MV-4-11 (cell line): ENCODE results near the gene SLC7A5.
"Not testable (repeated sequence)": the region's sequence is repeated elsewhere in the genome, so short reads cannot be mapped to it uniquely, and the experiment has no call there.

ENCODE experiments used
- DNase-seq: peaks from one replicate; lab custom pipeline; 2025; lab: John Stamatoyannopoulos, UW

Gene SLC7A5

DNA sequence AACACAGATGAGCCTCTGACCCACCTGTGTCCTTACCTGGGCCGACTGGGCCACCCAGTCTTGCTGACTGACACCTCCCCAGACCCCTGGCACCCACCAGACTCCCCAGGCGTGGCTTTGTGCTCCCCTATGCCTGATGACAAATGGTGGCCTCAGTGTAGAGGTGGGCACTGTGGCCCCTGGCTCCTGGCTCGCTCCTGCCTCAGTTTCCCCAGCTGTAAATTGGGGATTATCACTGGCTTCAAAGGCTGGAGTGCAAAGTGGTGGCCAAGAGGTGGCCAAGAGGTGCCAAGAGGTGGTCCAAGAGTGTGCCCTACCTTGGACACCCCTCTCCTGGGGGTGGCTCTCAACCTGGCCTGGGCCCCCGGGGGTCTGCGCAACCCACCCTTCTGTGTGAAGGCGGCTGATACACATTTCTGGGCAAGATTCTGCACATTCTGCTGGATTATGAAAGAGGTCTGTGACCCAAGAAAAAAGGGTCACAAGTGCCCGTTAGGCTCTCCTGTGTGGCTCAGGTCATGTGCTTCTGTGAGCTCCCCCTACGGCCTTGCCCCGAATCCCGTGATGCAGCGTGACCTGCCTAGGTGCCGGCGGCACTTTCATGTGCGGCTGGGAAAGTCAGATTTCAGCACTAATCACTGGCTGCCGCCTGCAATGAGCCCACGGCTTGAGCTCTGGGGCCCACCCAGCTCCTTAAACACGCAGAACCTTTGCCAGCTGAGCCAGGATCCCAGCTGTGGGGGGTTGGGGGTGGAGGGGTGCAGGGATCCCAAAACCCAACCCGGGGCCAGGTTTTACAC is 7.8 kb downstream of the SLC7A5 start:
- not testable (repeated sequence) for DNase-seq

DNA sequence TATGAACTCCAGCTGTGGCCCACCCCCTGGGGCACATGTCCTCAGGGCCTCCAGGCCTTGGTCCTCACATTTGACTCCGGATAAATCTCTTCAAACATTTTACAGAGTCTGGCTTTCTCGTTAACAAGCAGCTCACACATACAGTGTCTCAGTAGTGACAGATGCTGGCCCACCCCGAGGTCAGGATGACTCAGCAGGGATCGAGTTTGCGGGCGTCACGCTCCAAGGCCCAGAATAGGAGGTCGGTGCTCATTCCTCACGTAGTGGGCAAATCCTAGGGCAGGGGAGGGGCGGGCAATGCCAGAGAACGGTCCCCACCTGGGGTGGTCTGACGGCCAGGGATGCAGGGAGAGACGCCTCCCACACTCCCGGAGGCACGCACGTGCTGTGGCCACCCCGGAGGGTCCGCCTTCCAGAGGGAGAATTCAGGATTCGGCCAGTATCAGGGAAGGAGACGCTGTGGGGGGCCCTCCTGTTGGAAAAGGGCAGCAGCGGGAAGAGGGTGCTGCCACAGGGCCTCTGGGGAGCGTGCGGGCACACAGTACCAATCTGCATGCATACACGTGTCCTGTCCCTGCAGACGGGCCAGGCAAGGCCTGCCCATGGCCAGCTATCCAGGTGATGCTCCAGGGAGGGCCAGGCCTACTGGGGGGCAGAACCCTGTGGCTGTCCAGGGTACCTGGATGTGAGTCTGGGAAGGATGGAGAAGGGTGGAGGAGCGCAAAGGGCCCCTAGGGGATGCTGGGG is 8.6 kb downstream of the SLC7A5 start:
- peak; percentile 43 for DNase-seq

DNA sequence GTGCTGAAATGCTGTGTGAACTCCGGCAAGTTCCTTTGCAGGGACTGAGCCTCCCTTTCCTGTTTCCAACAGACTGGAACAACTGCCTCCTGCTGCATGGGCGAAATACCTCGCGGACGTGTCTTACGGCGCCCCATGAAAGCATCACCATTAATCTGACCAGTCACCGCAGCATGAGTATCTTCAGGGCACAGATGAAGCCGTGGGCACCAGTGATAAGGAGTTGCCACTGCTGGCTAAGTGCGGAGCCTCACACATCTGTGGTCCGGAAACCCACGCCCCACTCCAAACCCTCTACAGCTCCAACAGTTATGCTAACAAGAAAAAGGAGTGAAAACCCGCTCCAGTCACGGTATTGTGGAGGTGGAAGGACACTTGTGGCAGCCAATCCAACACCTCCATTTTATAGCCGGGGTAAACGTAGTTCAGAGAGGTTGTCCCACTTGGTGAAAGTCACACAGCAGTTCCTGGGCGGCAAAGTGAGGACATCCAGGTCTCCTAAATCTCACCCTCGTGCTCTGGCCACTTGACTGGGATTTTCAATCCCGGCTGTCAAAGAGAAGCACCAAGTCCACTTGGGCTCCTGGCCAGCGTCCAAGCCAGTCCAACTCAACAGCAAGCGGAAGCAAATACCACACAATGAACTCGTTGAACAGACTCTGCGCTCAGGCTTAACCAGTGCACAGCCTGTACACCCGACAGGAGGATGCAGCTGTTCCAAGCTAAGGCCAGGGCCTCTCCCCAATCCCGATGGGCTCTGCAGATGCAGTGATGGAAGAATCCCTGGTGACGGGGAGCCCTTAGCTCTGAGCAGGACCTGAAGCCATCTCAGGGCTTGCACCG is 10.9 kb downstream of the SLC7A5 start:
- DNase-seq: peak; percentile 36

DNA sequence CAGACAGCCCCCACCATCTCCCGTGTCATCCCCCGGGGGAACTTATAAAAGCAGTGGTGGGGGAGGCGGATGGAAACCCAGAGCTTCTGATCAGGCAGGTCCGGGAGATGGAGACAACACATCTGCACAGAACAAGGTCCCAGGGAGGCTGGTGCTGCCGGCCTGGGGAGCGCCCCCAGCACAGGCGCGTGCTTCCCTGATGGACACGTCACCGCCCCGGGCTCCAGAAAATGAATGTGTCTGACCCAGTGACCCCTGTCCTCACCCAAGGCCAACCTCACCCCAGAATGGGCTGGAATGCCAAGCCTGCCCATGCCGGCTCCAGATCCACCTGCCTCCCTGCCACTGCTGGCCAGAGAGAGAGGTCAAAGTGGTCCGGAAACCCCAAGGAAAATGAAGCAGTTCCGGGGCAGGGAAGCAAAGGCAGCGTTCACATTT is 12.5 kb downstream of the SLC7A5 start:
- no peak for DNase-seq

DNA sequence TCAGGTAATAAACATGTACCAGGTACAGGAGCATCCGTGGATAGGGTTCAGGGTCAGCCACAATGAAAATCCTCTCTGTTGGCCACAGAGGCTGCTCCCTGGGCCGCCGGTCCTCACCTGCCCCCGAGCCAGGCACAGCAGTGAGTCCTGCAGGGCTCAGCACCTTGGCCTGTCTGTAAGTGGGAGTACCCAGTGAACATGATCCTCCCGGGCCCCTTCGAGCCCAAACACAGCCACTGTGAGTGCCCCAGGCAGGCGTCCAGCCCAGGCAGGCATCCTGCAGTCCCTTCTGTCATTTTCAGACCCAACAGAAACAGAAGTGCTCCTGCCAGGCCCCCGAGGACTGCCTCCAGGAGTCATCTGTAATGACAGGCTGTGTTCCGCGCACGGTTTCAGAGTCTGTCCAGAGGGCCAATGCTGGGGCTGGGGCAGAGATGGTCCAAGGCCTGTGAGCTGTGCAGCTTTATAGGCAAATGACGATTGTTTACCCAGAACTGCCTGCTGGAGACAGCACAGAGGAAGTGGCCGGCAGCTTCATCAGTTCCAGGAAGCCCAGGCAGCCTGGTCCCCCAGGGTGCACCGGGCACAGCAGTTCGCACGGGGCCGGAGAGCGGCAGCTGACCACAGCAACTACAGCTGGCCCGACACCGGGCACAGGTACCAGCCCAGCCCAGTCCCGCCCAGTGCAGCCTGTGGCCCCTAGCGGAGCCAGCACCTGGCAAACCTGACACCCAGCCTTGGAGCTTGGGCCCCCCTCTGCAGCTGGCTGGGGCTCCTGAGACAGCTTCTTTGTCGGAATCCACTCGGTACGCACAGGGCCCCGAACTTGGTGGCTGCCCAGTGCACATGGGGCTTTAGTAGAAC is 13.2 kb downstream of the SLC7A5 start:
- peak; percentile 61 for DNase-seq

DNA sequence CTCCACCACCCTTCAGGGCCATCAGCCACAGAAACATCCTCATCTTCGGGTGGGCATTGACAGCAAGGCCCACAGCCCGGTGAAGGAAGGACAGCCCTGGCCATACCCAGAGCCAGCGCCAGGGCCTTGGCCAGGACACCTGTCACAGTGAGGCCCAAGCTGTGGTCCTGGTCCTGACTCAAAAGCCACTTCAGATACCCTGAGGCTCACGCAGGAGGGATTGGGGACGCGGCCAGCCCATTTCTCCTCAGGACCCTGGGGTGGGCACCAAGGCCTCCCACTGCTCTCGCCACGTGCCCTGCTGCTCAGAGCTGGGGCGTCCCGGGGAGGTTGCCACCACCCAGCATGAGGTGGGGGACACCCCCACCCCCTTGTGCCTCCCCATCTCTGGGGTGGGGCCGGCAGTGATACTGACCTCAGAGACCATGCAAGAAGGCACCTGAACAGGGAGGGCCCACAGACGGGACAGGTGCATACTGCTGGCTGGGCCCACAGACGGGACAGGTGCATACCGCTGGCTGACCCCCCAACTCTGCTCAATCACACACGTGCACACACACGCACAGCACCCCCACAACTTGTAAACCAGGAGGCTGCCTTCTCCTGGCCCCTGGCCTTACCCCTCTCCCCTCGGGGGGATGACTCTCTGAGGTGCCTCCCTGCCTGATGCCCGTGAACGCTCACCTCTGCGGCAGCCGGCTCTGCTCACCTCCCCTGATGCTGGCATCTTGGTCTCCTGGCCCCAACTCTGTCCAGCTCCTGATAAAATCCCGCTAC is 14.2 kb downstream of the SLC7A5 start:
- no peak for DNase-seq

DNA sequence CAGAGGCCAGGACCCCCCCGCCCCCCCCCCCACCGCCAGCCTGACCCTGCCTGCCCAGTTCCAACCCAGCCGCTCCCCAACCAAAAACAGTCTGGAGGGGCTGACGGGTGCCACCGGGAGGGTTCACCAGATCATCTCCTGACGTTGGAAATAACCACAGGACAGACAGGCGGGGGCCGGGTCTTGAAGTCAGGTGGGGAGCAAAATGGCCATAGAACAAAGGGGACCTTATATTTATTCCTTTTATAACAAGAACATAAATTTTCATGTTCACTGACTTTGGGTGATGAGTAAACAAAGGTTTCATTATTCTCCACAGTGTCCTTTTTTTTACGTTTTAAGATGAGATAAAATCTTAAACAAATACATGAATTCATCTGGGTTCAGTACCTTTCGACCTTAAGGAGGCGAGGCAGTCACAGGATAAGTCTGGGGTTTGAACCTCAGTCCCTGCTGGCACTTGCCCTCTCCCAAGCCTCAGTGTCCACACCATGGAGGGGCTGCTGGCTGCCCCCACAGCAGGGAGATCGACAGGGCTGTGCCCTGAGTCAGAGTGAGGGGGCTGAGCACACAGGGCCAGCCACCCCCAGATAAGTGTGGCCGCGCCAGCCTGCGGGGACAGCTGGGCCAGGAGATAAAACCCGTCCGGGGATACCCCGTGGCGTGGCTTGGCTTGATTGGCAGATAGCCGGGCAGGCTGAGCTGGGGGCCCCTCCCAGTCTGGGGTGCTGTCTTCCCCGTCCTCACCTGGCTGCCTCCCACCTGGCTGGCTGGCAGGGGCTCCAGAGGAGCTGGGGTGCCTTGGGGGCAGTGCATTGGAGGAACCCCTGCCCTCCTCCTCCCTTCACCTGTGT is 15.0 kb downstream of the SLC7A5 start:
- DNase-seq: no peak

DNA sequence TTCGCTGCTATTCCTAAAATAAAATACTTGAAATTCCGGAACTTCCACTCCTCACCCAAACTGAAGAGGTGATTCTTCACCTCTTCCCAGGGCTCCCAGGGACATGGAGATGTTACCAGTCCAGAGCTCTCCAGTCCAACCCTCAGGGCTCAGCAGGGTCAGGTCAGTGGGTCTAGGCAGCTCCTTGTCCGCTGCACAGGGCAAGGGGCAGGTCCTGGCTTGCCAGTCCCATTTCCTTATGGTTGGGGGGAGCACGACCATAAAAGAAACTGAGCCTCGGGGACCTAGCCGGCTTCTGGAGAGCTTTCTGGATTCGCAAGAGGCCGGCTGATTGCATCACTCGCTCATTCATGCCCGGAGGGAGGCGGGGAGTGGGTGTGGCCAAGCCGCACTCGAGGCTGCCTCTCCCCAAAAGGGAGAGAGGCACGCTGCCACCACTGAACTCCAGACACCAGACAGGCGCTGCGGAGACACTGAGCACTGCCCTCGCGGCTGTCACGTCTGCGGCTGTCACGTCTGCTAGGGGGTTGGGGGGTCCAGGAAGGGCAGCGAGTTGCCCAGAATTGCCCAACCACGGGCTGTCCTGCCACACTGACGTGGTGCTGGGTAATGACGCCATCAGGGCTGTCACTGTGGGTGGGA is 15.8 kb downstream of the SLC7A5 start:
- peak; percentile 94 for DNase-seq

DNA sequence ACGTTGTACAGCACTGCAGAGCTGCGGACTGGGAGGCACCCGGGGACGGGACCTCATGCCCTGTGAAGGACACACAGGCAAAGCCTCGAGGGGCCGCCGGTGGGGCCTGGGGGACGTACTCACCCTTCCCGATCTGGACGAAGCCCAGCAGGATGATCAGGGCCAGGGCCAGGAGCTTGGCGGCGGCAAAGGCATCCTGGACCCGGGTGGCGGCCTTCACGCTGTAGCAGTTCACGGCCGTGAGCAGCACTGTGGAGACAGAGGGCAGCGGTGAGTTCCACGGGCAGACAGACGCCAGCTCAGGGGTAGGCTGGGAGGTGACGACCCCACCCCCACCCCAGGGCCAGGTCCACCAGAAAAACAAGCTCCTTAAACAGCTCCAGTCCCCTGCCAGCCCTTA is 17.7 kb downstream of the SLC7A5 start:
- DNase-seq: no peak

DNA sequence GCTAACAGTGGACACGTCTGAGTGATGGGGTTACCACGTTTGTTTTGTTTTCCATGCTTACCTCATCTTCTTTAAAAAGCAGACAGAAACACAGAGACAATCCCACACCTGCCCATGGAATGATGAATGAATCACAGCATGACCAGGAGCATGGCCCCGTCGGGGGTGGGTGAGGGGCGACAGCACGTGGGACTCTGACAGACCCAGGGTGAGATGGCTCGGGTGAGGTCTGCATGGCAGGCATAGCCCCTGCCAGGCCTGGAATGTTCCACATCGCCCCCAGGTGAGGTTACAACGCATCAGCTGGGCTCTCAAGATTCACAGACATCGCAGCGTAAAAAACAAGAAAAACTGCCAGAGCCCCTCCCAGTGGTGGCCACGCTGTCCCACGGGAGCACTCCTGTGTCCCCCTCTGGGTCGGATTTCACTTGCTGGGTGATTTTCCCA is 18.1 kb downstream of the SLC7A5 start:
- DNase-seq: no peak

DNA sequence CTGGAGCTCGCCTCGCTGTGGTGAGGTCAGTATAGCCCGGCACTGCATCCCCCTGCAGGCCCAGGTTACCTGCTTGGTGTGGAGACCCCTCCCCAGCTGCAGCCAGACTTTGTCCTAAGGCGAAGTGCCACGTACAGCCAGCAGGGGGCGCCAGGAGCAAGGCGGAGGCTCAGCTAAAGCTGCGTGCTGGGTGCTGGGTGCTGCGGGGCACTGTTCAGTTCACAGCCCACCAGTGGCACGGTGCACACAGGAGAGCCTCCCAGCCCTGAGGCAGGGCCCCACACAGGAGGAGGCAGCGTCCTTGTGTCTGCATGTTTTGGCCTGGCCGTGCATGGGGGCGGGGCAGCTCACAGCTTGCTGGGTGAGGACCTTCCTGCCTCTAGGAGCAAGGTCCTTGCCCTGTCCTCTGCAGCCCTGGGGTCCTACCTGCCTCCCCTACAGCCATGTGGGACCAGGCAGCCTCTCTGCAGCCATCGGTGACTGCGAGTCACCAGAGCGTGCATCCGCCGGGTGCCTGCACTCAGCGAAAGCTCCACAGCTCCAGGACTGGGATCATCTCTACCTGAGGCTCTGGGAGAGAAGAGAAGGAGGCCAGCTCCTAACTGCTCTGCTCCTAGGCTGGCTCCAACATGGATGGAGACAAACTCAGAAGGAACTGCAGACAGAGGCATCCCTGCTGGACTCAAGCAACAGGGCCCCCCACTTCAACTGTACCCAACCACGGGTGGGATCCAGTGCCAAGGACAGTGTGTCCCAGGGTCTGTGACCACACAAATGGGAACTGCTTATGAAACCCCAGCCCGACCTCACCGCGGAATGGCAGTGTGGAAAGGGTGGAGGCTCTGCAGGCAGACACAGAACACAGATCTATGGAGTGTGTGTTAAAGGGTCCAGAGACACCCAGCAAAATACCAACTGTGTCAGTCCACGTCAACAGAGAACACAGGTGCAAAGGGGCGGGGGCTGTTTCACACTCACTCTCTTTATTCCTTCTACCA is 19.0 kb downstream of the SLC7A5 start:
- peak; percentile 18 for DNase-seq

DNA sequence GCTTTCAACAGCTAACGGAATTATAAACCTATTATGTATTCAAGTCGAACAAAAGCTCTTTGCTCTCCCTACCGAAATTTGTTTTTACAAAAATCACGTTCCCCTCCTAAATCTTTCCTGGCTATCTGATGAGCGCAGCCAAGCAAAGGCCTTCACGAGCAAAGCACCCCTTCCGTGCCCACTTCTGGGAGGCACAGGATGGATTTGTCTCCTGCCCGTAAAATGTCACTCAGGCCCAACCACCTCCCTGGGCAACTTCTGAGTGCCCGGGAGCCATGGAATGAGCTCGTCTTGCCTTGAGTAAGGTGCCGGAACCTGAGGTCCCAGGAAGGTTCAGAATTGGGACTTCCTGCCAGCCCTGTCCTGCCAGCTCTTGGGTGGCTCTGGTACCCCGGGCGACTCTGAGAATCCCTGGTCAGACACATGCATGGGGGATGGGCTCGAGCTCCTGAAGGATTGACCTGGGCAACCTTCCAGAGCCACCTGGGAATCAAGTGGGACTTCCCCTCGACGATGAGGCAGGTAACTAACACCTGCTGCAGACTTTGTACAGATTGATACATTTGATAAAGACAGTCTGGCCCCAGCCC is 19.8 kb downstream of the SLC7A5 start:
- no peak for DNase-seq

DNA sequence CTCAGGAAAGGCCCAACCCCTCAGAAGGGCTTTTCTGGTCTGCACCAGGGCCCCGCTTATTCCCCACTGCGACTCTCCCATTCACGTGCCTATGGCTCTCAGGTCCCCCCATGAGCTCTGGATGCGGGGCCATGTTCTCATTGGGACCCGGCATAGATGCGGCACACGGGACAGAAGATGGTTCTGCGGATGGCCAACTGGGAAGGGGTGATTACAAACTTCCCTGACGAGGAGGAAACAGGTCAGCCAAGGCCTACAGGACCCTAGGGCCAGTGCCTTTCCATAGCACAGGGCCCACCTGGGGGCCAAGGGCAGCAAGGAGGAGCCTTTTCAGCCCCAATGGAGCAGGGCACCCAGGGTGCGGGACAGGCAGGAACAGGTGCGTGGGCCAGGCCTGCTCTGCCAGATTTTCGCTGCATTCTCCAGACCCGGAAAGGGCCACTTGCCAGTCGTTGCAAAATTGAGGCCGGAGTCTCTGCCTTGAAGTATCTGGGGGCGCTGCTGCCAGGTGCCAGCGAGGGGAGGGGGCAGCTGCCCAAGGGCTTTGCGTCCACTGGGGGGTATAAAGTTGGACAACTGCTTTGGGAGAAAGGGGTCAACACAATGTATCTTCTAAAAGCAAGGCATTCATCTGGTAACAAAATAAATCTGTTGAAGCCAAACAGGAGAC is 20.5 kb downstream of the SLC7A5 start:
- no peak for DNase-seq

DNA sequence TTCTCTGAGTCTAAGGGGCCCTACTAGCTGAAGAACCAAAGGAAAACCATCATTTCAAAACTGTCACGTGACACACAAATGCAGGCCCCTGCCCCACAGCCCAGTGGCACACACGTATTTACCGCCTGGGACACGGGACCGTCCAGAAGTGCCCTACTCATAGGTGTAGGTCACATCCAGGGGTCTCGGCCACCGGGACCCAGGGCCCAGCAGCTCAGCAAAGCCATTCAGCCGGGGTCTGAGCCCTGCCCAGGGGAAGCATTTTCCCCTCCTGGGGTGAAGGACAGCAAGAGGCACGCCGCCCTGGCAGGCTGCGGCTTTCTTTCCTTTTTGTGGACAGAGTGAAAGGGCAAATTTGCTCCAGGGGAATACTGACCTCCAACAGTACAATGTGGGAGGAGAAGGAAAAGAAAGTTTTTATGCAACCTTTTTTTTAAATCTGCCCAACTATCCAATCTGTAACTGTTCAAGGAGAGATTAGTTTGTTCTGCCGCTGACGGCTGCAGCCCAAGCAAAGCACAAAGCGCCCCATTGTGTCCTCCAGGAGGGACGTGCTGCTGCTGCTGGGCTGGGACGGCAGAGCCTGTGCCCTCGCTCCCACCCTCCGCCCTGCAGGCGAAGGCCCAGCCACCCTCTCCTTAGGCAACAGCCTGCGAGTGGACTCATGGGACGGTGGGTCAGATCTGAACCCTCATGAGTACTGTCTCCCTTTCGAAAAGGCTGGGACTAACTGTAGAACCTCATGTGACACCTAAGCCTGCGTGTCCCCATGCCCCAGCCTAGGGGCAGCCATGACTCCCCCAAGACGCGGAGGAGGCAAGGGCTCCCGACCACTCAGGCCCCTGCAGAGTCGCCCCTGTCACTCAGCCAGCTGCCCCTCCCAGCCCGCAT is 21.3 kb downstream of the SLC7A5 start:
- DNase-seq: no peak

DNA sequence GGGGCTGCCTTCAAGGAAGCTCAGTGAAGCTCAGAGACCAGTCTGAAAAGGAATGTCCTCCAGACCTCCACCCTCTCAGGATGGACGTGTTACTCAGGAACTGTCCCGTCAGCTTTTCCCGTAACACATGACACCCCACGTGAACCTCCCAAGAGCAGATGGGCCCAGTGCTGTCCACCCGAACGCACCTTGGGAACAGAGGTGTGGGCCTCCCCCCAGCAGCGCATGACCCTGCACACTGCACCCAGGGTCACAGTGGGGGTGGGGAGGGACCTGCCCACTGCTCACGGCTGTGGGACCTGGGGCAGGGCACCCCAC is 21.9 kb downstream of the SLC7A5 start:
- no peak for DNase-seq
